ENCODE results near the gene RNF223. TPM values are rescaled to one million over a fixed set of nuclear protein-coding genes. Genes with fewer than 3 reads are reported as not detected.

RNF223 gene
- total and polyA plus RNA-seq, 7 experiments from 2014 or later, result 0.32 TPM; not detected in 6

DNA sequence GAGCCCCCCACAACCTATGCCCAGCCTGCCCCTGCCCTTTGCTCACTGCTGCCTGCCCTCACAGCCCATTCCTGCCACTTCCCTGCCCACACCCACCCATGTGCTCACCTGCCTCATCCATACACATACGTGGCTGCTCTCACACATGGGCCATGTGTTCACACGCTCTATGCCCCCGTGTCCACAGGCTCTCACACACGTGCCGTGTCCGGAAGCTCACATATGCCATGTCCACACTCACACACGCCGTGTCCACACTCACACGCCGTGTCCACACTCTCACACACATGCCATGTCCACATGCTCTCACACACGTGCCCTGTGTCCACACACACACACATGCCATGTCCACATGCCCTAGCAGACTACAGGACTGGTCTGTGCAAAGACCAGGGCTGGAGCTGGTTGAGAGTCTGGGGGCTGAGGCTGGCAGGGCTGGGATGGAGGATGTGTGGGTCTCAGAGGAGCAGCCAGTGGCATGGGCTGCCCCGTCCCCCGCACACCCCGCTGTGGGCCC, 583 bp upstream of the RNF223 start:
- Mint-ChIP-seq H3K4me3 (peak overlapping the region in 1 of 10 donors; percentile 45), H3K4me1 (peaks cover 0 to 6% (median 0%) of the 10 kb centered on the region in 7 donors), H3K36me3 (no peaks in the 10 kb centered on the region), H3K27ac (peak overlapping the region in 2 of 9 donors; percentile 21 to 46), H3K27me3 (peaks cover 0 to 6% (median 5%) of the 10 kb centered on the region in 5 donors), H3K9me3 (no peaks in the 10 kb centered on the region)
- intact Hi-C loops (cut with micrococcal nuclease), result no loop called here
- no peak for ATAC-seq
- CTCF ChIA-PET, result interaction anchor here (0.6 kb wide), 1 partner anchor 76 kb away, joined by 3 read pairs; no protein-coding TSS in a partner anchor
- Histone ChIP-seq H3K27ac (ENCODE audit: low read depth, low read length) (no peak overlapping the region), H3K27me3 (ENCODE audit: control insufficient read depth in 2 of 2, insufficient read depth in 2 of 2, low read length in 2 of 2) (peaks cover 0 to 3% of the 10 kb centered on the region in 2 donors), H3K4me1 (ENCODE audit: control insufficient read depth in 2 of 2, insufficient read depth in 2 of 2, low read length in 2 of 2) (peaks cover 0 to 4% of the 10 kb centered on the region in 2 donors), H3K9me3 (ENCODE audit: control insufficient read depth in 2 of 3, low read length in 3 of 3) (no peaks in the 10 kb centered on the region), H3K4me3 (ENCODE audit: low read length) (no peak overlapping the region), H3K36me3 (ENCODE audit: control insufficient read depth in 2 of 3, insufficient read depth in 3 of 3, low read length in 3 of 3) (no peaks in the 10 kb centered on the region)
- no peak for DNase-seq
- POLR2A ChIA-PET, result no interaction called here

DNA sequence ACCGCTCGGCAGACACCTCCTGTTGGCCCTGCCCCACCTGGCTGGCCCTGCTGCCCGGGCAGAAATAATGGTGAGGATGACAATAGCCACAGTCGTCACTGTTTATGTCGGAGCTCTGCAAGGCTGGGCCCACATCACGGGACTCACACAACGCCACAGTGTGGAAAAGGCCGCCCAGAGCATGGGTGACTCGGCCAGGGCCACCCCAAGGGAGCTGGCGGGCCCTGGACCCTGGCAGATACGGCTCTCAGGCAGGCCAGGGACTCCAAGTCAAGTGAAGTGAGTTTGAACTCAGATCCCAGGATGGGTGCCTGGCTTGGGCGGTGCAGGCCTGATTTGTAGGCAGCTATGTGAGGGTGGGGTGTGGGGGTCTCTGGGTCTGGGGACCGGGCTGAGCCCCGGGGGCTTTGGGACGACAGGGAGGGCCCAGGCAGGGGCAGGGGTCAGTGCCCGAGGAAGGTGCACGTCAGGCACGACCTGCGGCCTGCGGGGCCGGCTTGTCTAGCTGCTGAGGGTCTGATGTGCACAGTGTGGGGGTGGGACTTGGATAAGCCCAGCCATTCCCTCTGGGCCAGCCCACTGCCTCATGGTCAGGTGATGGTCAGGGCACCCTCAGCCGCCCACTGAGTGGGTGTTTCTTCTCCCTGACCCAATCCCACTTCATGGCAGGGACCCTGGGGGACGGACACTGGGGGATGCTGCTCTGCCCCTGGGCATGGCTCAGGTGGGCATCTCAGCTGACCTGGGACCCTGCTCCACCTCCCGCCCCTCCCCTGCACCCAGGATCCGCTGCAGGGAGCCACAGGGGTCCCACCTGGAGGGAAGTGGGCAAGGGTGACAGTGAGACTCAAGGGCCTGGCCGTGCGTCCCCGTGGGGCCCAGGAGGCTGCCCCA, 1.0 kb downstream of the RNF223 start:
- POLR2A ChIA-PET, result no interaction called here
- H3K27me3 Mint-ChIP-seq, result peaks cover 0 to 6% (median 5%) of the 10 kb centered on the region in 5 donors
- H3K4me3 Mint-ChIP-seq, result peak overlapping the region in 1 of 10 donors; percentile 21
- no peak overlapping the region for H3K27ac Mint-ChIP-seq
- CTCF ChIA-PET, result interaction anchor here (1.1 kb wide), 1 partner anchor 89 kb away, joined by 3 read pairs; no protein-coding TSS in a partner anchor
- no peak for ATAC-seq
- peaks cover 0 to 3% of the 10 kb centered on the region in 2 donors for H3K27me3 ChIP-seq (ENCODE audit: control insufficient read depth in 2 of 2, insufficient read depth in 2 of 2, low read length in 2 of 2)
- H3K36me3 ChIP-seq (ENCODE audit: control insufficient read depth in 2 of 3, insufficient read depth in 3 of 3, low read length in 3 of 3), result no peaks in the 10 kb centered on the region
- H3K27ac ChIP-seq (ENCODE audit: low read depth, low read length), result no peak overlapping the region
- DNase-seq, result no peak
- no peaks in the 10 kb centered on the region for H3K9me3 Mint-ChIP-seq
- H3K4me1 Mint-ChIP-seq, result peaks cover 0 to 4% (median 0%) of the 10 kb centered on the region in 7 donors
- H3K4me3 ChIP-seq (ENCODE audit: low read length), result no peak overlapping the region
- no peaks in the 10 kb centered on the region for H3K9me3 ChIP-seq (ENCODE audit: control insufficient read depth in 2 of 3, low read length in 3 of 3)
- H3K4me1 ChIP-seq (ENCODE audit: control insufficient read depth in 2 of 2, insufficient read depth in 2 of 2, low read length in 2 of 2), result peaks cover 4% of the 10 kb centered on the region in 2 donors
- intact Hi-C loops (cut with micrococcal nuclease), result no loop called here
- no peaks in the 10 kb centered on the region for H3K36me3 Mint-ChIP-seq

DNA sequence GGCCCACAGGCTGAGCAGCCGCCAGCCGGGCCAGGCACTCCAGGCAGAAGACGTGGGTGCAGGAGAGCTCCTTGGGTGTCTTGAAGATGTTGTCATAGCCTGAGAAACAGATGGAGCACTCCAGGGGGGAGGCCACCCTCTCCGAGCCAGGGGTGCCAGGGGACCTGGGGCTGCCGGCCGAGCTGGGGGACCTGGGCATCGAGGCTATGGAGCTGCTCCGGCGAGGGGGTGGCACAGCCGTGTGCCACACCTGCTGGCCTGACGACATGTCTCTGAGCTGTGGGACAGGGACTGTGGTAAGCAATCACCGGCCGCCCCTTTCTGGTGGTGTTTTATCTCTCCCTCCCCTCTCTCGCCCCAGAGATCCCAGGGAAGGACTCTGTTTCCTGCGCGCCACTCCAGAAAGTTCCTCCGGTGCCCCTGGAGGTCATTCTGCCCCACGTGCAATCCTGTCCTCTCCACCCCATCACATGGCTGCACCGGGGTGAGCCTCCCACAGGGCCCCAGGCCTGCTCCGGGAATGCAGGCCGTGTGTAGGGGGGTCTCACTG, 1.7 kb downstream of the RNF223 start:
- ChIA-PET CTCF (no interaction called here), POLR2A (no interaction called here)

DNA sequence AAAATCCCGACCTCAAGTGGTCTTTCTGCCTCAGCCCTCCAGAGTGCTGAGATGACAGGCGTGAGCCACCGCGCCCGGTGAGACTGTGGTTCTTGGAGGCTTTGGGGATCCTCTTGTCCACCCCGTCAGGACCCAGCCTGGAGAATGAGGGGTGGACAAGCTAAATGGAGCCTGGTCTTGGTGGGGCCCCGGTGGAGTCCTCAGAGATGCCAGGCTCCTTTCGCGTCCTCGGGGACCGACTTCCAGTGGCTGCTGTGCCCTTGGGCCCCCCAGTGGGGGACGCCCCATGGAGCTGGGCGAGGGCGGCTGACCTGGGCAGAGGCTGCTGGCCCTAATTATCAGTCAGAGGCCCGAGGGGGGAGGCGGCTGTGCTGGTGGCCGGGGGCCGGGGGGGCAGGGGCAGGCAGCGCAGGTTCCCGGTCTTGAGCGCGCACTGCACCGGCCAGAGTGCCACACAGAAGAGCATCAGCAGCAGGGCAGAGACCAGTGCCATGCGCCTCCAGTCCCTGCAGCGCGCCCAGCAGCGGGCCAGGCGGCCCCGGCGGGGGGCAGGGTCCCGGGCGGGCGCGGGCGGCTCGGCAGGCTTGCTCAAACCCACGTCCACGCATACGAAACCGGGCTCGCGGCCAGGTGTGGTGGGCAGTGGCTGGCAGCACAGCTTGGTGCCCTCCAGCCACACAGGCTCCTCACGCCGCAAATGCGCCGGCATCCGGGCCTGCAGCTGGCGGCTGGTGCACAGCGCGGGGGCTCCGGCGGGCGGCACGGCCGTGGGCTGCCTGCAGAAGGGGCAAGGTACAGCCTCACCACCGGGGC, 2.4 kb downstream of the RNF223 start:
- H3K9me3 Mint-ChIP-seq, result no peaks in the 10 kb centered on the region
- DNase-seq (no peak), ATAC-seq (no peak)
- Histone ChIP-seq H3K27me3 (ENCODE audit: control insufficient read depth in 2 of 2, insufficient read depth in 2 of 2, low read length in 2 of 2) (peaks cover 0 to 3% of the 10 kb centered on the region in 2 donors), H3K36me3 (ENCODE audit: control insufficient read depth in 2 of 3, insufficient read depth in 3 of 3, low read length in 3 of 3) (no peaks in the 10 kb centered on the region), H3K9me3 (ENCODE audit: control insufficient read depth in 2 of 3, low read length in 3 of 3) (no peaks in the 10 kb centered on the region), H3K4me1 (ENCODE audit: control insufficient read depth in 2 of 2, insufficient read depth in 2 of 2, low read length in 2 of 2) (peaks cover 4 to 6% of the 10 kb centered on the region in 2 donors), H3K4me3 (ENCODE audit: low read length) (no peak overlapping the region), H3K27ac (ENCODE audit: low read depth, low read length) (no peak overlapping the region)
- H3K27ac Mint-ChIP-seq, result no peak overlapping the region
- ChIA-PET POLR2A (interaction anchor here (0.6 to 1.4 kb wide), 2 partner anchors 31 to 149 kb away, joined by 3 to 4 read pairs; no protein-coding TSS in a partner anchor), CTCF (no interaction called here)
- intact Hi-C loops (cut with micrococcal nuclease), result no loop called here
- H3K36me3 Mint-ChIP-seq, result no peaks in the 10 kb centered on the region
- H3K27me3 Mint-ChIP-seq, result peaks cover 0 to 6% (median 5%) of the 10 kb centered on the region in 5 donors
- H3K4me3 Mint-ChIP-seq, result peak overlapping the region in 2 of 10 donors; percentile 29 to 43
- H3K4me1 Mint-ChIP-seq, result peaks cover 0 to 4% (median 0%) of the 10 kb centered on the region in 7 donors

More for the DNA sequence above, 1.7 kb downstream of the RNF223 start:
- Mint-ChIP-seq H3K9me3 (no peaks in the 10 kb centered on the region), H3K4me3 (peak overlapping the region in 1 of 10 donors; percentile 21), H3K36me3 (no peaks in the 10 kb centered on the region), H3K27me3 (peaks cover 0 to 6% (median 5%) of the 10 kb centered on the region in 5 donors), H3K4me1 (peaks cover 0 to 4% (median 0%) of the 10 kb centered on the region in 7 donors), H3K27ac (no peak overlapping the region)
- Histone ChIP-seq H3K27me3 (ENCODE audit: control insufficient read depth in 2 of 2, insufficient read depth in 2 of 2, low read length in 2 of 2) (peaks cover 0 to 3% of the 10 kb centered on the region in 2 donors), H3K27ac (ENCODE audit: low read depth, low read length) (no peak overlapping the region), H3K4me3 (ENCODE audit: low read length) (no peak overlapping the region), H3K9me3 (ENCODE audit: control insufficient read depth in 2 of 3, low read length in 3 of 3) (no peaks in the 10 kb centered on the region), H3K4me1 (ENCODE audit: control insufficient read depth in 2 of 2, insufficient read depth in 2 of 2, low read length in 2 of 2) (peaks cover 4 to 6% of the 10 kb centered on the region in 2 donors), H3K36me3 (ENCODE audit: control insufficient read depth in 2 of 3, insufficient read depth in 3 of 3, low read length in 3 of 3) (no peaks in the 10 kb centered on the region)
- intact Hi-C loops (cut with micrococcal nuclease), result no loop called here
- DNase-seq, result no peak
- no peak for ATAC-seq

- H3K4me3 Mint-ChIP-seq, result peak overlapping the region in 6 of 10 donors; percentile 11 to 74 (median 50)
- H3K36me3 Mint-ChIP-seq, result no peaks in the 10 kb centered on the region
- intact Hi-C loops (cut with micrococcal nuclease), result loop anchor here (1.0 to 5.0 kb wide), 5 partner anchors 11 to 163 kb away; partner anchors contain the start of genes B3GALT6 (in 1 of the 2), C1orf159 (in 1 of the 2) and SDF4 (in 1 of the 2)
- peak overlapping the region in 2 of 9 donors; percentile 22 to 56 for H3K27ac Mint-ChIP-seq
- ChIA-PET CTCF (no interaction called here), POLR2A (interaction anchor here (1.4 kb wide), 1 partner anchor 29 kb away, joined by 3 read pairs; no protein-coding TSS in a partner anchor)
- H3K4me1 Mint-ChIP-seq, result peaks cover 0 to 9% (median 3%) of the 10 kb centered on the region in 7 donors
- no peaks in the 10 kb centered on the region for H3K9me3 Mint-ChIP-seq
- Histone ChIP-seq H3K27ac (ENCODE audit: low read depth, low read length) (no peak overlapping the region), H3K9me3 (ENCODE audit: control insufficient read depth in 2 of 3, low read length in 3 of 3) (no peaks in the 10 kb centered on the region), H3K27me3 (ENCODE audit: control insufficient read depth in 2 of 2, insufficient read depth in 2 of 2, low read length in 2 of 2) (peaks cover 0 to 3% of the 10 kb centered on the region in 2 donors), H3K4me1 (ENCODE audit: control insufficient read depth in 2 of 2, insufficient read depth in 2 of 2, low read length in 2 of 2) (peaks cover 4 to 6% of the 10 kb centered on the region in 2 donors), H3K36me3 (ENCODE audit: control insufficient read depth in 2 of 3, insufficient read depth in 3 of 3, low read length in 3 of 3) (no peaks in the 10 kb centered on the region), H3K4me3 (ENCODE audit: low read length) (peak overlapping the region; percentile 81)
- DNase-seq, result no peak
- peak; percentile 8 for ATAC-seq
- H3K27me3 Mint-ChIP-seq, result peaks cover 0 to 6% (median 5%) of the 10 kb centered on the region in 5 donors
Measured at GRCh38 chr1:1069711-1070676, 4.1 kb downstream of the RNF223 start.
